Prostate gland (tissue), 2 donors: ENCODE measurements around the gene ETV3L.

Experiments used
- CTCF ChIP-seq, 4 experiments: fragments of 200-600 bp in 2 of 4; fragments of 450-650 bp in 2 of 4; sonication (generic) in 2 of 4; IDR thresholded peaks; 1 replicate in 3 of 4; 2 replicates in 1 of 4; pipeline ENCODE4 v1.5.1; 2016 to 2019; ENCODE audit warnings: antibody characterized with exemption in 4 of 4, mild to moderate bottlenecking in 2 of 4, moderate library complexity in 2 of 4
- POLR2AphosphoS5 ChIP-seq: sonication (generic); formaldehyde crosslinking; IDR thresholded peaks from one replicate; pipeline ENCODE4 v1.6.1; 2017; ENCODE audit warnings: antibody characterized with exemption

DNA sequence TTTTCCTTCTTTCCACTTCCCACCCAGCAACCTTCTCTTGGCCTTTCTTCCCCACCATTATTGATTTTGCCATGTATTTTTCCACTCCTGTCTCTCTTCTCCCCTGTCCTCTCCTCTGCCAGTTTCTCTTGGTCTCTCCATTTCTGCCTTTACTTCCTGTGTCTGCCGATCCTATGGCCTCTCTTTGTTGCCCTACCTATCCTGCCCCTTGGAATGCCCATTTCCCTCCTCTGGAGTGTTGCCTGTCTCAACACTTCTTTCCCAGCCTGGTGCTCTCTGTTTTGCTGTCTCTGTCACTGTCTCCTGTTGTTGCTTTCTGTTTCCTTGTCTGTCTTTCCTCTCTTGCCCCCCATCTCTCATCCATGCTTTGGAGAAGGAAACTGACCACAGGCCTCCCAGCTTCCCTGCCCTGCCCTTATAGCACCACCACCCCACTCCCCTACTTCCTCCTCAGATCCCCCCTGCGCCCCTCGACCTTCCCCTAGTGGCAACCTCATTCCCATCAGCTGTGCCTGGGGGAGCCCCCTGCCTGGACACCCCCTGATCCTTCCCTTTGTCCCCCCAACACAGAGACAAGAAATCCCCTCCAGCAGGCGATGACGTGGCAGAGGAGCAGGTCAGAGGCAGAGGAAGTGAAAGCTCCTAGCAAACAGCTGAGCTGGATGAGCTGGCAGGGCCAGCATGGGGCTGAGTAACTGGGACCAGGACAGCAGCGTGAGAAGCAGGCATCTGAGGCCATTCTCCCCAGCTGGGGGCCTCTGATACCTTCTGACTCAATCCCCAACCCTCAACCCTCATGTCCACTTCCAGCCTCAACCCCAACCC is 6.6 kb upstream of the ETV3L start:
- TF ChIP-seq CTCF (IDR thresholded peaks at IDR 0.05) (no peak), POLR2AphosphoS5 (no peak)
